ENCODE measurements around the gene TP73.

Gene TP73

DNA sequence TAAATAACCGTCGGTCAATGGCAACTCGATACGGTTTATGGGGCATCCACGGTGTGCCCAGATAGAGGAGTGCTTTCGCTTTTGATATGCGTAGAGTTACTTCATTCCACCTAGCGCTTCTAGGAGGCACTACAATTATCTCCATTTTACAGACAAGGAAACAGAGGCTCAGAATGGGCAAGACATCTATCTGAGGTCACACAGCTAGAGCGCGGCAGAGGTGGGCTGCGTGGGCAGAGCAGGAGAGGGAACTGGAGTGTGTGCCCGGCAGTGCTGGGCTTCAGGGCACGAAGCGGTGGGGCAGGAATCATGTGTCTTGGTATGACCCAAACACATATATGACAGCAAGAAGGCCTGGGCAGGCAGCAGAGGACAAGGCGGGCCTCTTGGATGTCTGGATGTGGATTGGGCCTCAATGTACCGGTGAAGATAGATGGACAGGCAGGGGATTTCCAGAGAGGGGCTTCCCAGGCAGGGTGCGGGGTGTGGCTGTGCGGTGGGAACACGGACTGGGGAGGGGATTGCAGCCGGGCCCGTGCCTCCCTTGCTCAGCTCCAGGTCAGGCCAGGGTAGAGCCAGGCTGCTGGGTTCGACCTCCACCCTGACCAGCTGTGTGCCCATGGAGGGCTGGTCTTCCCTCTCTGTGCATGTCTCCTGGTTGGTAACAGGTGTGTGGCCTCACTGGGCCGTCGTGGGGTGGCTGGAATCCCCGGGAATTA, 21.2 kb downstream of the TP73 start:
- no peak for DNase-seq (ENCODE audit: low read depth in 2 of 2)

DNA sequence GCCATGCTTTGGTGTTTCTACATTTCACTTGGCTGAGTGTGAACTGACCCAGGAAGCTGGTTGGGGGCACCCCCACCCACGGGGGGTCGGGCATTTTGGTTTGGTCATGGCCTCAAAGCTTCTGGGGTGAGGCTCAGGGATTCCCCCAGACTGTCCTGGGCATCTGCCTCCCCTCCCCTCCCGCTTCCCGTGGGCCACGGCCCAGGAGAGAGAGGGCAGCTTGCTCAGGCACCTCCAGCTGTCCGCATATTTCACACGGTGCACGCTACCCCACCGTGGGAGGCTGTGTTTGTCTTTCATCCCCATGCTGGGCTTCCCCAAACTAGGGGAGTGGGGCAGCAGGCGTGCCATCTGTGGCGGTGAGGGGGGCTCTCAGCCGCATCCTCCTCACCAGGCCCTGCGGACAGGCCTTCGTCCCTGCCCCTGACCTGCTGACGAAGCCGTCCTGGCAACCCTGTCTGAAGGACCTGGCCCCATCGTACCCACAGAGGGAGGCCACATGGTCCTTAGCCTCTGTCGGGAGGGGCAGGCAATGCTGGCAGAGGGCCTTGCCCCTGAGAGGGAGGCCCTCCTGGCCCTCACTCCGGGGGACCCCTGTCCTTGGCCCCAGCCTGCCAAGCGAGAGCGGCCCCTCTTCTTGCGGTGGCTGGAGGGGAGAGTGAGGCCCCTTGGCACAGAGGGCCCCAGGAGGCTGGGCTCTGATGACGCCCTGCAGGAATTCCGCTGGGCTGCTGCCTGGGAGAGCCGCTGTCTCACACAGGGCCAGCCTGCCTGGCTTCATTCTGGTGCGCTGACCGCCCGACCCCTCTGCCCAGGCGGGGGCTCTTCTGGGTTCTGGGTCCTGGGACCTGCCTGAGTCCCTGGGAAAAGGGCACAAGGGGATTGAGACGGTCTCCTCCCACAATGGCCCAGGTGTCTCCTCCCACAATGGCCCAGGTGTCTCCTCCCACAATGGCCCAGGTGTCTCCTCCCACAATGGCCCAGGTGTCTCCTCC, 22.1 kb downstream of the TP73 start:
- DNase-seq (ENCODE audit: low read depth in 2 of 2), result no peak

DNA sequence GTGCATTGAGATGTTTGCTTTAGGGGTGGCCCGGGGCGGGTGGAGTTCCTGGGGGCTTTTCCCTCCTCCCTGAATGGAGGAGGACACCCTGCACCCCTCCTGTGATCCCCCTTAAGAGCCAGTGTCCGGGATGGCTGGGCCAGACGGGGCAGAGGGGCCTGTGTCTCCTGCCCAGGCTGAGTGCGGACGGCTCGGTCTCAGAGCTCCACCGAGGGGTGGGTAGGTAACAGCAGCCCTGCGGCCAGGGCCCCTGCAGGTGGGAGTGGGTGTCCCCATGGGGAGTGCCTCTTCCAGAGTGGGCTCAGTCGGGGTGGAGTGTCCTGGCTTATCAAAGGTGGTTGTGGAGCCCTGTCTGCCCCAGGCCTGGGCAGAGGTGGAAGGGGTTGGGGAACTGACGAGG, 23.1 kb downstream of the TP73 start:
- DNase-seq (ENCODE audit: low read depth in 2 of 2), result no peak

DNA sequence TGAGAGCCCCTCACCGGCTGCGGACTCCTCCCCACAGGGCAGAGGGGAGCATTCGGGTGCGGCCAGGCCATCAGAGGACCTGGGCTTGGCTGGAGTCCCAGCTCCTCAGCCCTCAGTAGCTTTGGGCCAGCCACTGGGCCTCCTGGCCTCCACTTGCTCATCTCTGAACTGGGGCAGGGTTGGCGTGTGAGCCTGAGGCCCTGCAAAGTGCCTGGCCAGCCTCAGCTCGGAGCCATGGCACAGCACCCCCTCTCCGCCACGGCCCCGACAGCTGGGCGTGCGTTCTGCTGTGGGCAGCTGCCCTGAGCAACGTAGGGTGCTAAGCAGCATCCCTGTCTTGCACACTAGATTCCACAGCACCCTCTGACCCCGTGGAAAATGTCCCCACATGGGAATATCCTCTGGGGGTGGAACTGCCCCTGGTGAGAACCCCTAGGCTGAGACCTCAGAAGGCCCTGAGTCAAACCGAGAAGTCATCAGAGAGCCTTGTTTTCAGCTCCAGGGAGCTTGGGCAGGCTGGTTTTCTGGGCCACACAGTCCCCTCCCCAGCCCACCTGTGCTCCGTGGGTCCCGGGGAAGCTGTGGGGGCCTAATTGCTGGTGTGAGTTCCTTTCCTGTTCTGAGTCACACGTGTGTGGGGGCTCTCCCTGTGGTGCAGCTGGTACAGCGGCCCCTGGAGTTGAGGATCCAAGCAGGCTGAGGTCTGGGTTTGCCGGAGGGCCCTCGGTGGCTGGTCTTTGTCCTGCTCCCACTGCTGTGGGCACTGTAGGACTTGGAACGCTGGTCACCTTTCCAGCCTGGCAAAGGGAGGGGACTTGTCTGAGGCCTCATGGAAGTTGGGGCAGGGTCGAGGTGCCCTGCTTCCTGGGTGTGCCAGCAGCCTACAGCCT, 24.5 kb downstream of the TP73 start:
- DNase-seq (ENCODE audit: low read depth in 2 of 2), result no peak

DNA sequence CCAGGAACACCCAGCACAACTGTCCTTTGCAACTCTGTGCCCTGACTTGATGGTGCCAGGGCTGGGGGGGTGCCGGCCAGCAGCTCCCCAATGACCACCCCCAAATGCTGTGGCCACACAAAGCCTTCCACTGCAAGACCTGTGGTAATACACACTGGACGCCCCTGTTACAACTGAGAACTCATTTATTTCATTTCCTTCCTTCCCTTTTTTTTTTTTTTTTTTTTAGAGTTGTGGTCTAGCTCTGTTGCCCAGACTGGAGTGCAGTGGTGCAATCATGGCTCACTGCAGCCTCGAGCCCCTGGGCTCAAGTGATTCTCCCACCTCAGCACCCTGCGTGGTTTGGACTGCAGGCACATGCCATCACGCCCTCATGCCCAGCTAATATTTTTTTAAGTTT, 25.2 kb downstream of the TP73 start:
- no peak for DNase-seq (ENCODE audit: low read depth in 2 of 2)

DNA sequence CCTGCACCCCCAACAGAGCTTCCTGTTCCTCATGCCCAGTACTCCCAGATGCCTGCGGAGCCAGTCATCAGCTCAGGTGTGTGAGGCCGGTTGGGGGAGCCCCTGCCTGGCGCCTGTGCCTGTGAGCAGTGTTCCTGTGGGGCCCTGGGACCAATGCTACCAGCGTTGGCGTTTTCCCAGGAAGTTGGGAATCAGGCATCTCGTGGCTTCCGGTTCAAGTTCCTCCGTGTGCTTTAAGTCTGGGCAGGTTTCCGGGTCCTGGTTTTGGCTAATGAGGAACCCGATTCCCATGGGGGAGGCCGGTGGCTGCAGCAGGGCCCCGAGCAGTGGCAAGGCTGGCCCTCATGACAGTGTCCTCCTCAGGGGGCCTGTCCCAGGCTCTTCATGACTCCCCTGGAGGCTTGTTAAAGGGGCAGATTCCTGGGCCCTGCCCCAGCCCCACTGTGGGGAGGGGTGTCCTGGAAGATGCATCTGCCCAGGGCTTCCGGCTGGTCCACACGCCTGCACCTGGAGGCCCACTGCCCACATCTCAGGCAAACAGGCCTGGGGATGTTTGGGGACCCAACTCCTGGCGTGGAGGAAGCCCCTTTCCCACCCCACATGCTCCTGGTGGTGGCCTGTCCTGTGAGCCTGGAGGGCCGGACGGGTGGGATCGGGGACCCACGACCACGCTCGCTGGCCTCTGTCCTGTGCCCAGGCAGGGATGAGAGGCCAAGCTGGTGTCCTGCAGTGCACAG, 26.2 kb downstream of the TP73 start:
- DNase-seq (ENCODE audit: low read depth in 2 of 2), result no peak

DNA sequence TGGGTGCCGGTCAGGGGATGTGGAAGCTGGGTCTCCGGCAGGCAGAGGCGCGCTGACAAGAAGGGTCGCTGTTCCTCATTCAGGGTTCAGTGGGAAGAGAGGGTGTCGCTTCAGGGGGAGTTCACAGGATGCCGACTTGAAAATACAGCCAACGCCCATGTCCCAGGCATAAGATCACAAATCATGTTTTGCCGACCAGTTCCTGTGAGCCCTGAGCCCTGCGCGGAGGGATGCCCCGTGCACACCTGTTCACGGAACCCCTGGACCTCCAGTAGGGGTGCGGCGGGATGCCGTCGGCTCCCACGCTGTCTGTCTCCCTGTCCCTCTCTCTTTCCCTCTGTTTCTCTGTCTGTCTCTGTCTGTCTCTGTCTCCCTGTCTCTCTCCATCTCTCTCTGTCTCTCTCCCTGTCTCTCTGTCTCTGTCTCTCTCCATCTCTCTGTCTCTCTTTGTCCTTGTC, 26.8 kb downstream of the TP73 start:
- no peak for DNase-seq (ENCODE audit: low read depth in 2 of 2)

DNA sequence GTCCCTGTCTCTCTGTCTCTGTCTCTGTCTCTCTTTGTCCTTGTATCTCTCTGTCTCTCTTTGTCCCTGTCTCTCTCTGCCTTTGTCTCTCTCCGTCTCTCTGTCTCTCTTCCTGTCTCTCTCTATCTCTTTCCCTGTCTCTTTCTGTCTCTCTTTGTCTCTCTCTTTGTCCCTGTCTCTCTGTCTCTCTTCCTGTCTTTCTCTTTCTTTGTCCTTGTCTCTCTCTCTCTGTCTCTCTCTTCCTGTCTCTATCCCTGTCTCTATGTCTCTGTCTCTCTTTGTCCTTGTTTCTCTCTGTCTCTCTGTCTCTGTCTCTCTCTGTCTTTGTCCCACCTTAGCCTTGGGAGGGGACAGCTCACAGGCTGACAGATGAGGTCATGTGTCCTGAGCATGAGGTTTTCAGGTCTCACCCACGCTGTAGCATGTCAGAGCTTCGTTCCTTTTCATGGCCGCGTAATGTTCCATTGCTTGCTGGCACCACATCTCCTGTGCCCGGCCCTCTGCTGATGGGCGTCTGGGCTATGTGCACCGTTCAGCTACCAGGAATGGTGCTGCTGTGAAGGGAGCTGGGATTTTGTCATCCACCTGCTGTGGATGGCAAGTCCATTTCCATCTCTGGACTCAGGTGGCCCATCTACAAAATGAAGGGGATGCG, 27.6 kb downstream of the TP73 start:
- no peak for DNase-seq (ENCODE audit: low read depth in 2 of 2)

DNA sequence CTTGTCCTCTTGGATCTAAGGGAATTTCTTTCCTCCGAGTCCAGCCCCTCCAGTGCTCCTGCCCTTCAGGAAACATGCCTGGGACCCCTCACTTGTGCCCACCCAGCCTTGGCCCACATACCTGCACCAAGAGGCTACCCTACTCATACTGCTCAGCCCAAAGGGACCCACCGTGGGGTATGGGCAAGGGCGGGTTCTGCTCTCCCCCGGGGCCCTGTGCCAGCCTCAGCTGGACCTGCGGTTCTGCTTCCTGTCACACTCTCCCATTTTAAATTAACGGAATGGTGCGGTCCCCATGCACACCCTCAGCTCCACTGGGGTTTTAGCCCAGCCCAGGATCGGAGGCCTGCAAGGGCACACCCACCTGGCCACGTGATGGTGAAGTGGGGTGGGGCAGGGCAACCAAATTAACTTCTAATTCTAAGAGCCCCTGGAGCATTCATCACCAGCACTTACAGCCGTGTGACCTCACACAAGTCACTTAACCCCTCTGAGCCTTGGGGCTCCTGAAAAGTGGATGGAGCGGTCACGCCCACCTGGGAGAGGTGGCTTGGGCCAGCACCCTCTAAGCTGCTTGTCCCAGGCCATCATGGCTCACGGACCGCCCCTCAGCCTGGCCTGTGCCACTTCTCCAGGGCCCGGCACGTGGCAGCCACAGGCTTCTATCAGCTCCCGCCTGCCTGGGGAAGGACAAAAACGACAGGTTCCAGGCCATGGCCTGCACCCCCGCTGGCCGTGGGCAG, 28.3 kb downstream of the TP73 start:
- DNase-seq (ENCODE audit: low read depth in 2 of 2), result no peak

DNA sequence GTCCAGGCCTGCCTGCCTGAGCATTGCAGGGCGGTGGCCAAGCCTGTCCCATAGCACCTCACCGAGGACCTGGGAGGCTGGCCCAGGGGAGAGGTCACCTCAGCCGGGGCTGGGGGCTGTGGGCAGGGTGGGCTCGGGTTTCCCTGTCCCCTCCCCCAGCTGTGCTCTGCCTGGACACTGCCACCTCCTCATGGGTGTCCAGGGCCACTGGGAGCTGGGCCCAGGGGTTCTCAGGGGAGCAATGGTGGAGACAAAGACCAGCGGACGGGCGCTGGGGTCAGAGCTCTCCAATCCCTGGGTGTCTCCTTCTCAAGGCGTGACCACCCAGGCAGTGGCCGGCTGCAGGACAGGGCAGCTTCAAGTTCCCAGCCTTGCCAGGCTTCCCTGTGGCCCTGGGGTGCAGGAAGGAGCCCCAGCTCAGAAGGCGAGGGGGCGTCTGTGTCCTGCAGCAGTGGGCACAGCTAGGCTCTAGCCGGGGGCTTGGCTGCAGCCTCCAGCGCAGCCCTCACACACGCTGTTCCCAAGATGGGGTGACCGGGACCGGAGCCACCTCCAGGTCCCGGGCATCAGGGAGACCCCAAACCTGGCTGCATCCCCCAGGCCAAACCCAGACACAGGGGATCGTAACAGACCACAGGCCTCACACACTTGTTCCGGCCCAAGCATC, 29.0 kb downstream of the TP73 start:
- DNase-seq (ENCODE audit: low read depth in 2 of 2), result no peak

DNA sequence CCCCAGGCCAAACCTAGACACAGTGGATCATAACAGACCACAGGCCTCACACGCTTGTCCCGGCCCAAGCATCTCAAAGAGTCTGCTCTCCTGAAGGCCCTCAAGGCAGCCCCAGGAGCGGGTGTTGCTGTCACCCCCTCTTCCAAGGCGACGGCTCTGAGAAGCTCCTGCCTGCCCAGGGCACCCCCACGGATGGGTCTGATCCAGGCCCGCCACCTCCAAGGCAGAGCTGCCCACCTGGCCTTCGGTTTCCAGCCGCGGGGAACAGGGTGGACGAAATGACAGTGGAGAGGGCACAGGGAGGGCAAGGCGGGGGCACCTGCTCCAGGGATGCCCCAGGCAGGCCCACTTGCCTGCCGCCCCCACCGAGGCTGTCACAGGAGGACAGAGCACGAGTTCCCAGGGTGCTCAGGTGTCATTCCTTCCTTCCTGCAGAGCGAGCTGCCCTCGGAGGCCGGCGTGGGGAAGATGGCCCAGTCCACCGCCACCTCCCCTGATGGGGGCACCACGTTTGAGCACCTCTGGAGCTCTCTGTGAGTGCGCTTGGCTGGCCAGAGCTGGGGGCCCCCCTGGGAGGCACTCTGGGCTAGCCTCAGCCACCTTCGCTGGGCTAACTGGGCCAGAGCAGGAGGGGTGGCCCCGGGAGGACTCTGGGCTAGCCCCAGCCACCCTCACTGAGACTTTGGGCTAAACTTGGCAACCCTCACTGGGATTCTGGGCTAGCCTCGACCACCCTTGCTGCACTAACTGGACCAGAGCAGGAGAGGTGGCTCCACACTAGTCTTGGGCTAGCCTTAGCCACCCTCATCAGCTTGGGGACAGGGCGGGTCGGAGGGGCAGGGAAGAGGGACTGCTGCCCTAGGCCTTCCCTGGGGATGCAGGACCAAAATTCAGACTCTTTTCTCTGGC, 29.8 kb downstream of the TP73 start:
- DNase-seq (ENCODE audit: low read depth in 2 of 2), result no peak

DNA sequence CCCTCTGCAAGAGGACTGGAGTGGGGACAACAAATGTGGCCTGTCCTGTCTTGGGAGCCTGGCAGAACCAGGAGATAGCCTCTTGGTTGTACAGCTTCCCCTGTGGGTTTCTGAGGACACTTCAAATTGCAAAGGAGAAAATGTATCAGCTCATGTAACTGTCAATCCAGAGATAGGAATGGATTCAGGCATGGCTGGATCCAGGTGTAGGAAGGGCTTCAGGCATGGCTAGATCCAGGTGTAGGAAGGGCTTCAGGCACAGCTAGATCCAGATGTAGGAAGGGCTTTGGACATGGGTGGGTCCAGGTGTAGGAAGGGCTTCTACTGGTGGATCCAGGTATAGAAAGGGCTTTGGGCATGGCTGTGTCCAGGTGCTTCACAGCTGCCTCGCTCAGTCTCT, 30.9 kb downstream of the TP73 start:
- no peak for DNase-seq (ENCODE audit: low read depth in 2 of 2)

DNA sequence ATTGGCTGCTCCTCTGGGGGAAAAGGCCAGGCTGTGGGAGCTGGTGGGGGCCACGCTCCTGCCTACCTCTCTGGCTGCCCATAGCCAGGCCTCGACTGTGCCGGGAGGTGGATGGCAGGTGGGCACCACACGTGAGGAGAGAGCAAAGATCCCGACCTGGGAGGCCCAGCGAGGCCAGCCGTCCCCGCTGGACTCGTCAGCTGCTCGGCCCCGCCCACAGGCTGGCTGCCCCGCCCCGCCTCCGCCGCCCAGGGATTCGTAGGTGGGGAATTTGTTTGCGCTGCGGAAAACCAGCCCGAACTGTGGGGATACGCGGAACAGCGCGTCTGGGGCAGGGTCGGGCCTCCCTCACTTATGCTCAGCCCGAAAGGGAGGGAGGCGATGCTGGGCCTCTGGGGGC, 31.7 kb downstream of the TP73 start:
- no peak for DNase-seq (ENCODE audit: low read depth in 2 of 2)

DNA sequence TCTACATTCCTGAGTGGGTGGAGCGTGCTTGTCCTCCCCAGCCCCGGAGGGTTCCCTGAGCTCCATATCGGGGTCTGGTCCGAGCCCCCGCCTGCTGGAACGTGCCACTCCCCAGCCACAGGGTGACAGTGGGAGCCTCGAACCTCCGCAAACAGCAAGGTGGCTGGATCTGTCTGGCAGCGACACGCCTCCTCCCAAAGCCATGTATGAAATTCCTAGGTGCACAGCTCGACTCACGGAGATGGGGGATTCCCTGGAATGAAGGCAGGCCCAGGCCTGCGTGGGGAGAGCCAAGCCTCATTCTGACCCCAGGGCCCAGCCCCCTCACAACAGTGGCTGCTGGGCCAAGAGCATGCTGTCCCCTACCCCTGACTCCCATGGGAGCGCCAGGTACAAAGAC, 32.9 kb downstream of the TP73 start:
- no peak for DNase-seq (ENCODE audit: low read depth in 2 of 2)

DNA sequence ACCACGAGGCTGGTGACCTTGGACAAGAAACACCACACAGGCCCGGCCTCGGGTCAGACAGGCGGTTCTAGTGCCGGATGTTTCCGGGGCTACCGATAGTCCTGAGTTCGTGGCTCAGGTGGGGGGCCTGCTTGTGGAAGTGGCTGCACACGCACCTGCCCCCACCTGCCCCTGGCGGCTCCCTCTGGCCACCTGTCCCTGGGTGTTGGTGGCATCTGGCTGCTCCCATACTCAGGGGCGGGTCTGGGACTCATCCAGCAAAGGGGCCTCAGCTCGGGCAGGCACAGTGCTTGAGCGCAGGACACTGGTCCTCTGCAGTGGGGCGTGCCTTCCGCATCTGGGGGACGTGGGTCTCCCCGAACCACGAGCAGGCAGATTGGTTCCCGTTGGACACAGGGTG, 33.6 kb downstream of the TP73 start:
- DNase-seq (ENCODE audit: low read depth in 2 of 2), result no peak

DNA sequence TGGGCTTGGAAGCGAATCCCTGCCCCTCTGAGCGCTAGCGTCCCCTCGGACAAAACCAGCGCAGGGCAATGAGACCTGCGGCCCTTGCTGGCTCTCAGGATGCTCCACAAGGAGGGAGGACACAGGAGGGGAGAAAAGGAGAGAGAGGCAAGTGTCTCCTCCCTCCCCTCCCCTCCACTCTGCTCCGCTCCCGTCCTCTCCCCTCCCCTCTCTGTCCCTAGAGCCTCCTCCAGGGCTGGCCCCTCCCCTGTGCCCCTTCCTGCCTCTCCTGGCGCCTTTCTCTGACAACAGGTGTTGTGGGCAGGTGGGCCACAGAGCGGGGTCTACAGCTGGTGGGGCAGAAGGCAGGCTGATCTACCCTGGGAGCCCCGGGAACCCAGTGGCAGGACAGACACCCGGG, 35.2 kb downstream of the TP73 start:
- no peak for DNase-seq (ENCODE audit: low read depth in 2 of 2)

DNA sequence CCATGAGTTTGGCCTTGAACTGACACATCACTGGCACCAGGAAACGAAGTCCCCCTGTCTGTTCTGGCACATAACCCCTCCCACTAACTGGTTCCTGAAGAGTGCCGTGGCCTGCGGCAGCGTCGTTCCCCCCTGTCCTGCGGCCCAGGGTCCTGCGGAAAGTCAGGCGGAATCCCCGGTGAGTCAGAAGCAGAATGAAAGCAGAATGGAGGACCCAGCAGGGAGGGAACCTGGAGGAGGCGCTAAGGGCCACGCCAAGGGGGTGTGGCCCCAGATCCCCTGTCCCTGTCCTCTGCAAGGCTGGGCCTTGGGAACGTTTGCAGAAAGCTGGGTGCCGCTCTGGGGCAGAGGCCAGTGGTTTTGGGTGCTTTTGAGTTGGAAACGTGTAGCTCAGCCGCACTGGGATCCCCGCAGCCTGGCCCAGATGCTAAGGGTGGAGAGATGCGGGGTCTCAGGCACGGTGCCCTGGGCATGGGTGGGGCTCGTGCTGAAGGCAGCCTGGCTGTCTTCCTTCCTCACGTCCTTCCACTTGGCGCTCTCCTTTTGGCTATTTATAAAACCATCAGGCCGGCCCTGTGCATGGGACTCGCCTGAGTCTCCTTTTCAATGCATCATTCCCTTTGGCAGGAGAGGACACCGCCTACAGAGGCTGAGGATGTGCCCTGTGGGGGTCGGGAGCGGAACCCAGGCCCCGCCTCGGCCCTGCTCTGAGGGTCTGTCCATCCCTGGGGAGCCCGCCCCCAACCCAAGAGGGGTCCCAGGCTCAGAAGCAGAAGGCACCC, 36.2 kb downstream of the TP73 start:
- no peak for DNase-seq (ENCODE audit: low read depth in 2 of 2)
